ENCODE data around the gene MAP1A.

DNA sequence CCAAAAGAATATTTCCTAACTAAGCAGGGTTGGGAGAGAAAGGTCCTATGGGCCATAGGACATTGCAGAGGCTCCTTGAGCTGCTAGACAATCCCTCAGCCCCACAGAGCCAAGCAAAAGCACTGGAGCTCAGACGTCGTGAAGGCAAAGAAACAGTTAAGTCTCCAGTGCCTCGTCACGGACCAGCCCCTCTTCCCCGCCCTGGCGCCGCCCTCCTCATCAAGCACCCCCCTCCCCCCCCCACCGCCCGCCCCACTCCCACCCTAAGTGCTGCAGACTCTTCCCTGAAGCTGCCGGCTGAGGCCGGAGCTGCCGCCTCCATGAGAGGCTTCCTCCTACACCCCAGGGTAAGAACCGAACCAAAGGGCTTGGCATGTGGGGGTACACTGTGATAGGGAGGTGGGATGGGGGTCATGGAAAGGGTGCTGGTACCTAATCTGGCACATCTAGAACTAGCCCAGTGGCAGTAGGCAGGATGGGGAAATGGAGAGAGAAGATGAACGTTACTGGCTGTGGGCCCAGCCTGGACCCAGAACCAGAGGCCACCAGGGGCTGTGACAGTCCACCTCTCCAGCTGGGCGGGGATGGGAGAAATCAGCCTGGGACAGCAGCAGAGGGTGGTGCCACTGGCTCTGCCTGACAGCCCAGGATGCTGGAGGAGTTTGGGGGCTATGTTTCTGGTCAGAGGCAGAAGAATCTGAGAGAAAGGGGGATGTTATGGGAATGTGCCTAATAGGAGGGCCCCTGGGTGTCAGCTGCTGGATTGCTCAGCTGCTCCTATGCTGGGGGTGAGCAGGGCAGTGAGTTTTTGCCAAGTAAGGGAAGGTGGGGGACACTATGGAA, at the start of gene MAP1A:
- no peak for TF ChIP-seq POLR2AphosphoS5 (IDR thresholded peaks at IDR 0.05; ENCODE audit: low read depth, low read length)
- TF ChIP-seq, protein P1, sequence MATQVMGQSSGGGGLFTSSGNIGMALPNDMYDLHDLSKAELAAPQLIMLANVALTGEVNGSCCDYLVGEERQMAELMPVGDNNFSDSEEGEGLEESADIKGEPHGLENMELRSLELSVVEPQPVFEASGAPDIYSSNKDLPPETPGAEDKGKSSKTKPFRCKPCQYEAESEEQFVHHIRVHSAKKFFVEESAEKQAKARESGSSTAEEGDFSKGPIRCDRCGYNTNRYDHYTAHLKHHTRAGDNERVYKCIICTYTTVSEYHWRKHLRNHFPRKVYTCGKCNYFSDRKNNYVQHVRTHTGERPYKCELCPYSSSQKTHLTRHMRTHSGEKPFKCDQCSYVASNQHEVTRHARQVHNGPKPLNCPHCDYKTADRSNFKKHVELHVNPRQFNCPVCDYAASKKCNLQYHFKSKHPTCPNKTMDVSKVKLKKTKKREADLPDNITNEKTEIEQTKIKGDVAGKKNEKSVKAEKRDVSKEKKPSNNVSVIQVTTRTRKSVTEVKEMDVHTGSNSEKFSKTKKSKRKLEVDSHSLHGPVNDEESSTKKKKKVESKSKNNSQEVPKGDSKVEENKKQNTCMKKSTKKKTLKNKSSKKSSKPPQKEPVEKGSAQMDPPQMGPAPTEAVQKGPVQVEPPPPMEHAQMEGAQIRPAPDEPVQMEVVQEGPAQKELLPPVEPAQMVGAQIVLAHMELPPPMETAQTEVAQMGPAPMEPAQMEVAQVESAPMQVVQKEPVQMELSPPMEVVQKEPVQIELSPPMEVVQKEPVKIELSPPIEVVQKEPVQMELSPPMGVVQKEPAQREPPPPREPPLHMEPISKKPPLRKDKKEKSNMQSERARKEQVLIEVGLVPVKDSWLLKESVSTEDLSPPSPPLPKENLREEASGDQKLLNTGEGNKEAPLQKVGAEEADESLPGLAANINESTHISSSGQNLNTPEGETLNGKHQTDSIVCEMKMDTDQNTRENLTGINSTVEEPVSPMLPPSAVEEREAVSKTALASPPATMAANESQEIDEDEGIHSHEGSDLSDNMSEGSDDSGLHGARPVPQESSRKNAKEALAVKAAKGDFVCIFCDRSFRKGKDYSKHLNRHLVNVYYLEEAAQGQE (IDR thresholded peaks at IDR 0.05; ENCODE audit: insufficient read depth in 1 of 2, low read depth in 2 of 2, low read length in 2 of 2) = no peak
- no peak for TF ChIP-seq TAF1 (IDR thresholded peaks at IDR 0.05; ENCODE audit: borderline replicate concordance, insufficient read depth, low read length)
- TF ChIP-seq FOXP2 (optimal IDR thresholded peaks at IDR 0.05; ENCODE audit: borderline replicate concordance, extremely low read depth, extremely low read length, insufficient read depth) = no peak
- no peak for TF ChIP-seq SIN3A (IDR thresholded peaks at IDR 0.05; ENCODE audit: borderline replicate concordance, insufficient read depth, low read length)

Data from PFSK-1 (cell line).